Measurements from ENCODE around the gene ATF6.

ATF6 gene

GRCh38 chr1:161858271-161858670 lies 92.2 kb downstream of the ATF6 start:
- H3K4me3 ChIP-seq (ENCODE audit: severe bottlenecking), result no peak overlapping the region
- DNase-seq (ENCODE audit: low spot score) (no peak), ATAC-seq (ENCODE audit: low read depth) (no peak)
- H3K9me3 ChIP-seq (ENCODE audit: severe bottlenecking), result no peaks in the 10 kb centered on the region
- H3K27me3 ChIP-seq (ENCODE audit: insufficient read depth, poor library complexity, severe bottlenecking), result no peaks in the 10 kb centered on the region
- H3K4me1 ChIP-seq (ENCODE audit: insufficient read depth, poor library complexity, severe bottlenecking), result no peaks in the 10 kb centered on the region
- peaks cover 35% of the 10 kb centered on the region for H3K36me3 ChIP-seq (ENCODE audit: low read depth)
- no peak overlapping the region for H3K27ac ChIP-seq (ENCODE audit: poor library complexity, severe bottlenecking)
- TF ChIP-seq CTCF (IDR thresholded peaks at IDR 0.05; ENCODE audit: poor library complexity, severe bottlenecking), result no peak

DNA sequence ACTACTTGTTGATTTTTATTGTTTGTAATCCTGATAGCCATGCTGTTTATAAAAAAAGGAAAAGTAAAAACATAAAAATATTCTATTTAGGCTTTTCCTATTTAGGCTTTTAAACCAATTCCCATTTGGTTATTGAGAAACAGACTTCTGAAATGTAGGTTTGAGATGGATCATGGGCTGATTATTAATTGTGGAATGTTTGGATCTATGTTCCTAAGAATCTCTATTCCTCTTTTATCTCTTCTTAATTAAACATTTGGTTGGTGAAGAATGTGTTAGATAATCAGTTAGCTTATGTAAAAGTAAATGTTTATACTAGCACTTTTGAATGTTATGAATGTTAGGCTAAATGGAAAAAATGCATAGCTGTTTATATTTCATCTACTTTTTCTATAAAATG lies 97.4 kb downstream of the ATF6 start:
- Histone ChIP-seq H3K36me3 (ENCODE audit: low read depth) (peaks cover 37% of the 10 kb centered on the region), H3K4me1 (ENCODE audit: insufficient read depth, poor library complexity, severe bottlenecking) (no peaks in the 10 kb centered on the region), H3K27me3 (ENCODE audit: insufficient read depth, poor library complexity, severe bottlenecking) (no peaks in the 10 kb centered on the region), H3K4me3 (ENCODE audit: severe bottlenecking) (no peak overlapping the region), H3K27ac (ENCODE audit: poor library complexity, severe bottlenecking) (no peak overlapping the region), H3K9me3 (ENCODE audit: severe bottlenecking) (no peaks in the 10 kb centered on the region)
- ATAC-seq (ENCODE audit: low read depth) (no peak), DNase-seq (ENCODE audit: low spot score) (no peak)
- TF ChIP-seq CTCF (IDR thresholded peaks at IDR 0.05; ENCODE audit: poor library complexity, severe bottlenecking), result no peak

DNA sequence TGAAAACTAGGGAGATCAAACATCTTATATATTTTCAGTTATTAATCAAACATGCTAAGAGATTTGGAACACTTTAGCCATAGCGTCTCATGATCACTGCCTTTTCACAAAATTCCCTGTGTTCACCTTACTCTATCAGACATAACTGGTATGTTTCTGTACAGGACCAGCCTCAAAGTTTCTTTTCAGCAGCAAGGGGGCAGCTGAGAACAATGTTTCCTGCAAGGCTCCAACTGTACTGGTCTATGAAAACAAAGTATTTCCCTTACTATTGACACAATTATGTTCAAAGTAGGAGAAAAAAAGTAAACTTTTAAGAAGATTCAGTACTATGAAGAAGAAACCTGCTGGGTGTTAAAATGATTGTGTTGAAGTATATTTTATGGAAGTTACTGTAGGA lies 98.5 kb downstream of the ATF6 start:
- peak; percentile 41 for TF ChIP-seq CTCF (IDR thresholded peaks at IDR 0.05; ENCODE audit: poor library complexity, severe bottlenecking)
- H3K4me1 ChIP-seq (ENCODE audit: insufficient read depth, poor library complexity, severe bottlenecking), result no peaks in the 10 kb centered on the region
- no peak overlapping the region for H3K27ac ChIP-seq (ENCODE audit: poor library complexity, severe bottlenecking)
- no peak overlapping the region for H3K4me3 ChIP-seq (ENCODE audit: severe bottlenecking)
- DNase-seq (ENCODE audit: low spot score), result no peak
- ATAC-seq (ENCODE audit: low read depth), result peak; percentile 62
- H3K36me3 ChIP-seq (ENCODE audit: low read depth), result peaks cover 34% of the 10 kb centered on the region
- no peaks in the 10 kb centered on the region for H3K27me3 ChIP-seq (ENCODE audit: insufficient read depth, poor library complexity, severe bottlenecking)
- H3K9me3 ChIP-seq (ENCODE audit: severe bottlenecking), result no peaks in the 10 kb centered on the region

DNA sequence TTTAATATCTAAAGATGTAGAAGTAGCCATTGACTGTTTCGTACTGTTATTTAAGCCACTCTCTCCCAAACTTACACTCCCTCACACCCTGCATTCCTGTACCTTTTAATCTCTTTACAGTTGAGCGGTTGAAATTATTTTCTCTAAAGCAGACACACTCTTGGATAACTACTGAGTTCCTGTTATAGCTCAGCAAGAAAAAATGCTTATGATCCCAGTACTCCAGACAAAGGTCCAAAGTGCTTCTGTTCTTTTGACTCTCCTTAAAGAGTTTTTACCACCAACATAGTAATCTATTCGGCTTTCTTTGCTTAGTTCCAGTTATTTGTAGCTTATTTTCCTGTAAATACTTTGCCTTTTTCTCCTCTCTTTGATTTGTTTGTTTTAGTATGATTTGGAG lies 100.1 kb downstream of the ATF6 start:
- Histone ChIP-seq H3K27me3 (ENCODE audit: insufficient read depth, poor library complexity, severe bottlenecking) (no peaks in the 10 kb centered on the region), H3K4me3 (ENCODE audit: severe bottlenecking) (no peak overlapping the region), H3K9me3 (ENCODE audit: severe bottlenecking) (no peaks in the 10 kb centered on the region), H3K27ac (ENCODE audit: poor library complexity, severe bottlenecking) (no peak overlapping the region), H3K4me1 (ENCODE audit: insufficient read depth, poor library complexity, severe bottlenecking) (no peaks in the 10 kb centered on the region), H3K36me3 (ENCODE audit: low read depth) (peaks cover 29% of the 10 kb centered on the region)
- ATAC-seq (ENCODE audit: low read depth) (no peak), DNase-seq (ENCODE audit: low spot score) (no peak)
- TF ChIP-seq CTCF (IDR thresholded peaks at IDR 0.05; ENCODE audit: poor library complexity, severe bottlenecking), result no peak

GRCh38 chr1:161868832-161869231 lies 102.7 kb downstream of the ATF6 start:
- no peak for DNase-seq (ENCODE audit: low spot score)
- Histone ChIP-seq H3K9me3 (ENCODE audit: severe bottlenecking) (no peaks in the 10 kb centered on the region), H3K27me3 (ENCODE audit: insufficient read depth, poor library complexity, severe bottlenecking) (no peaks in the 10 kb centered on the region), H3K4me1 (ENCODE audit: insufficient read depth, poor library complexity, severe bottlenecking) (no peaks in the 10 kb centered on the region), H3K27ac (ENCODE audit: poor library complexity, severe bottlenecking) (no peak overlapping the region), H3K36me3 (ENCODE audit: low read depth) (peaks cover 7% of the 10 kb centered on the region; the same call in 1 of the 2 replicates), H3K4me3 (ENCODE audit: severe bottlenecking) (no peak overlapping the region)
- ATAC-seq (ENCODE audit: low read depth), result no peak
- TF ChIP-seq CTCF (IDR thresholded peaks at IDR 0.05; ENCODE audit: poor library complexity, severe bottlenecking), result no peak

Data from RWPE2 (cell line).